Activated naive CD8-positive, alpha-beta T cell treated with anti-CD3 and anti-CD28 coated beads, Interleukin-2, amount 10 ng/mL, durations not matched to agents 7 days and 5 days (primary cell): ENCODE results near the gene PRKAR1B. TPM values are rescaled to one million over a fixed set of nuclear protein-coding genes. Genes with fewer than 3 reads are reported as not detected.
"Not testable (repeated sequence)": the region's sequence is repeated elsewhere in the genome, so short reads cannot be mapped to it uniquely, and the experiment has no call there.

ENCODE experiments used
- ATAC-seq: fragments of 150-1000 bp; cut with Tn5 transposase; one replicate; pipeline ENCODE4 v1.10.0; 2021; ENCODE audit warnings: low read depth, moderate library complexity
- POLR2A ChIA-PET: fragments of 350-600 bp; sonication (Branson Sonifier 250); formaldehyde crosslinking; loops from one replicate; lab custom pipeline; 2021; ENCODE audit warnings: antibody characterized with exemption; lab: Charles Lee
- DNase-seq: peaks from one replicate; pipeline ENCODE4 v3.0.0; 2021
- H3K27ac Mint-ChIP-seq: one replicate; pipeline ENCODE4 v1.8.0; 2022; ENCODE audit warnings: mild to moderate bottlenecking, mixed read lengths
- H3K27me3 Mint-ChIP-seq: one replicate; pipeline ENCODE4 v1.8.0; 2022; ENCODE audit warnings: mild to moderate bottlenecking, moderate library complexity, mixed read lengths
- H3K36me3 Mint-ChIP-seq: one replicate; pipeline ENCODE4 v1.8.0; 2021; ENCODE audit warnings: mild to moderate bottlenecking, mixed read lengths
- H3K4me1 Mint-ChIP-seq: one replicate; pipeline ENCODE4 v1.8.0; 2021; ENCODE audit warnings: mixed read lengths
- H3K4me3 Mint-ChIP-seq: one replicate; pipeline ENCODE4 v1.8.0; 2022; ENCODE audit warnings: mild to moderate bottlenecking, moderate library complexity, mixed read lengths
- H3K9me3 Mint-ChIP-seq: one replicate; pipeline ENCODE4 v1.8.0; 2021; ENCODE audit warnings: mixed read lengths
- total RNA-seq, 2 experiments: library from RNA; stranded (reverse); gene quantifications; one replicate each; pipeline ENCODE4 v1.2.3, GENCODE V29; 2021

The PRKAR1B gene
- total RNA-seq, 2 experiments from 2014 or later, result 26.5 to 28.2 TPM

GRCh38 chr7:753190-753589 is 26.1 kb upstream of the PRKAR1B start:
- no peaks in the 10 kb centered on the region for H3K4me1 Mint-ChIP-seq

DNA sequence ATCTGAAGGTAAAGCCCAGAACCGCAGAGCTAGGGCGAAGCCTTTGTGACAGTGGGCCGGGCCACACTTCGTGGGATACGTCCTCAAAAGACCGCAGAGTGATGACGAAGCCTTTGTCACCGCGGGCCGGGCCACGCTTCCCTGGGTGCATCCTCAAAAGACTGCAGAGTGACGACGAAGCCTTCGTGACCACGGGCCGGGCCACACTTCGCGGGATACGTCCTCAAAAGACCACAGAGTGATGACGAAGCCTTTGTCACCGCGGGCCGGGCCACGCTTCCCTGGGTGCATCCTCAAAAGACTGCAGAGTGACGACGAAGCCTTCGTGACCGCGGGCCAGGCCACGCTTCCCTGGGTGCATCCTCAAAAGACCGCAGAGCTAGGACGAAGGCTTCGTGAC is 25.2 kb upstream of the PRKAR1B start:
- H3K4me1 Mint-ChIP-seq, H3K27ac Mint-ChIP-seq, H3K4me3 Mint-ChIP-seq, POLR2A ChIA-PET, H3K27me3 Mint-ChIP-seq, ATAC-seq, H3K9me3 Mint-ChIP-seq: not testable (repeated sequence)
- DNase-seq, result peak; percentile 17
- H3K36me3 Mint-ChIP-seq, result peaks cover 14% of the 10 kb centered on the region

More at GRCh38 chr7:753190-753589, 26.1 kb upstream of the PRKAR1B start:
- H3K9me3 Mint-ChIP-seq, result no peaks in the 10 kb centered on the region
- peak; percentile 15 for DNase-seq
- POLR2A ChIA-PET, result no interaction called here
- H3K27me3 Mint-ChIP-seq, result no peaks in the 10 kb centered on the region
- H3K36me3 Mint-ChIP-seq, result peaks cover 14% of the 10 kb centered on the region
- no peak overlapping the region for H3K27ac Mint-ChIP-seq
- no peak overlapping the region for H3K4me3 Mint-ChIP-seq
- no peak for ATAC-seq

- H3K27me3 Mint-ChIP-seq, result no peaks in the 10 kb centered on the region
- no peak overlapping the region for H3K27ac Mint-ChIP-seq
- no peak overlapping the region for H3K4me3 Mint-ChIP-seq
- POLR2A ChIA-PET, result no interaction called here
- no peaks in the 10 kb centered on the region for H3K4me1 Mint-ChIP-seq
- ATAC-seq (no peak), DNase-seq (peak; percentile 4)
- H3K36me3 Mint-ChIP-seq, result peaks cover 16% of the 10 kb centered on the region
- no peaks in the 10 kb centered on the region for H3K9me3 Mint-ChIP-seq
These were observed 24.7 kb upstream of the PRKAR1B start for GRCh38 chr7:751826-752225.

DNA sequence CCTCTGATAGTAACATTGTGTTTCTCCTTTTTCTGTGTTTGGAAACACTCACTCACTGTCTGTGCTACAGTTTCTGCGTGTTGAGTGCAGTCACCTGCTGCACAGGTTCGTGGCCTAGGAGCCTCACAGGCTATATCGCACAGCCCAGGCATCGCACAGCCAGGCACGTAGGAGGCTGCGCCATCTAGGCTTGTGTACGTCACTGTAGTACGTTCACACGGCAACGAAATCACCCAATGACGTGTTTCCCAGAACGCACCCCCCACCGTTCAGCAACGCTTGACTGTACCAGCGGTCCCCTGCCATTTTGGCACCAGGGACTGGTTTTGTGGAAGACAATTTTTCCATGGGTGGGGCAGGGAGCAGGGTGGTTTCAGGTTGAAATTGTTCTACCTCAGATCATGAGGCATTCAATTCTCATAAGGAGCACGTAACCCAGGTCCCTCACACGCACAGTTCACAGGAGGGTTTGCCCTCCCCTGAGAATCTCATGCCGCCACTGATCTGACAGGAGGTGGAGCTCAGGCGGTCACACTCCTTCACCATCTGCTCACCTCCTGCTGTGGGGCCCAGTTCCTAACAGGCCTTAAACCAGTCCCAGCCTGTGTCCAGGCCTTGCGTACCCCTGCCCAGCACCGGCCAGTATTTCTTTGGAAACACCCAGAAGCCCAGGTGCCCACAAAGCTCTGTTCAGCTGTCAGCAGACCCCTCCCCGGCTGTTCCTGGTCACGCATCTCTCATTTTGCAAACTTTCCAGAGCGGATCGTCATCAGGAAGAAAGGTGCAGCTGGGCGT is 23.2 kb upstream of the PRKAR1B start:
- no peak for ATAC-seq

GRCh38 chr7:749140-749551 is 22.1 kb upstream of the PRKAR1B start:
- Mint-ChIP-seq H3K4me1 (no peaks in the 10 kb centered on the region), H3K9me3 (no peaks in the 10 kb centered on the region), H3K27me3 (no peaks in the 10 kb centered on the region), H3K4me3 (no peak overlapping the region), H3K36me3 (peaks cover 34% of the 10 kb centered on the region), H3K27ac (no peak overlapping the region)
- no peak for DNase-seq
- no peak for ATAC-seq
- POLR2A ChIA-PET, result no interaction called here

More for the DNA sequence above, 23.2 kb upstream of the PRKAR1B start:
- no peaks in the 10 kb centered on the region for H3K4me1 Mint-ChIP-seq
- DNase-seq, result peak; percentile 9
- H3K9me3 Mint-ChIP-seq, result no peaks in the 10 kb centered on the region
- H3K27ac Mint-ChIP-seq, result no peak overlapping the region
- POLR2A ChIA-PET, result no interaction called here
- H3K4me3 Mint-ChIP-seq, result no peak overlapping the region
- H3K36me3 Mint-ChIP-seq, result peaks cover 24% of the 10 kb centered on the region
- no peaks in the 10 kb centered on the region for H3K27me3 Mint-ChIP-seq

- POLR2A ChIA-PET, result no interaction called here
- DNase-seq (peak; percentile 15), ATAC-seq (no peak)
These were observed 21.4 kb upstream of the PRKAR1B start for GRCh38 chr7:748446-748845.

DNA sequence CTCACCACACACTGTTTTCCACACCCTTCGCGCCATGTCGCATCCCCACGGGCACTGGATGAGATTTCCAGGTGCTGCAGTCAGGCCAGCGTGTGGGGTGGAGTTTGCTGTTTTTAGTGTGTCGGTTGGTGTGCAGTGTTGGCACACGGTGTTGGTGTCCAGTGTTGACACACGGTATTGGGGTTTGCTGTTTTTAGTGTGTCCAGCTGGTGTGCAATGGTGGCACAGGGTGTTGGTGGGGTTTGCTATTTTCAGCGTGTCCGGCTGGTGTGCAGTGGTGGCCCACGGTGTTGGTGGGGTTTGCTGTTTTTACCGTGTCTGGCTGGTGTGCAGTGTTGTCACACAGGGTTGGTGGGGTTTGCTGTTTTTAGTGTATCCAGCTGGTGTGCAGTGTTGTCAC is 20.1 kb upstream of the PRKAR1B start:
- DNase-seq, result peak; percentile 10
- Mint-ChIP-seq H3K4me1 (no peaks in the 10 kb centered on the region), H3K27ac (no peak overlapping the region), H3K9me3 (no peaks in the 10 kb centered on the region), H3K27me3 (no peaks in the 10 kb centered on the region), H3K36me3 (peaks cover 32% of the 10 kb centered on the region), H3K4me3 (no peak overlapping the region)
- ATAC-seq, result no peak
- POLR2A ChIA-PET, result no interaction called here

More at GRCh38 chr7:748446-748845, 21.4 kb upstream of the PRKAR1B start:
- Mint-ChIP-seq H3K27me3 (no peaks in the 10 kb centered on the region), H3K36me3 (peaks cover 35% of the 10 kb centered on the region), H3K4me1 (no peaks in the 10 kb centered on the region), H3K27ac (no peak overlapping the region), H3K9me3 (no peaks in the 10 kb centered on the region), H3K4me3 (no peak overlapping the region)

- no peaks in the 10 kb centered on the region for H3K9me3 Mint-ChIP-seq
- DNase-seq (peak; percentile 5), ATAC-seq (no peak)
- POLR2A ChIA-PET, result no interaction called here
- H3K4me3 Mint-ChIP-seq, result no peak overlapping the region
- no peaks in the 10 kb centered on the region for H3K4me1 Mint-ChIP-seq
- H3K27me3 Mint-ChIP-seq, result no peaks in the 10 kb centered on the region
- no peak overlapping the region for H3K27ac Mint-ChIP-seq
- peaks cover 29% of the 10 kb centered on the region for H3K36me3 Mint-ChIP-seq
These were observed 19.3 kb upstream of the PRKAR1B start for GRCh38 chr7:746155-747061.

DNA sequence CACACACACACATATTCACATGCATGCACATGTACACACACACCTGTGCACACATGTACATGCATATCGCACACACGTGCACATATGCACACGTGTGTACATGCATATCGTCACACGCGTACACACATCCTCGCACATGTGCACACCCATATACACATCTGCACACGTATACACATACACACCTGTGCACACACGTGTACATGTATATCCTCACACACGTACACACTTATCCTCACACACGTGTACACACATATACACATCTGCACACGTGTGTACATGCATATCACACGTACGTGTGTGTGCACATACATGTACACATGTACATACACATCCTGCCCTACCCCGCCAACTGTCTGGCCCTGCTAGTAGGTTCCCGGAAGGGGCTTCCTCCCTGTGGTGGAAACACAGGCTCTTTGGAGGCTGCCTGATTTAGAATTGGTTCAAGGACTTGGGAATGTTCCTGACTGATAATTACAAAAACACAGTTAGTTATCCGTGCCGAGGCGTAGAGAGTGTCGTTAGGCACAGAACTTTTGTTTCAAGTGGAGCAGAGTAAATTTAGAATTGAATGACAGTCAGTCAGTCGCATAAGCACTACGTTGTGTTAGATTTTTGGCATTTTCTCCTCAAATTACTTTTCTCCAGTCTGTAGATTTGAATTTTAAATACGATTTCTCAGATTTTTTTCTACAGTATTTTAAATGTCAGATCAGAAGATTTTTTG is 18.5 kb upstream of the PRKAR1B start:
- H3K36me3 Mint-ChIP-seq, result peaks cover 28% of the 10 kb centered on the region
- DNase-seq (peak; percentile 10), ATAC-seq (no peak)
- no peaks in the 10 kb centered on the region for H3K9me3 Mint-ChIP-seq
- no peaks in the 10 kb centered on the region for H3K4me1 Mint-ChIP-seq
- no peak overlapping the region for H3K27ac Mint-ChIP-seq
- no peaks in the 10 kb centered on the region for H3K27me3 Mint-ChIP-seq
- no peak overlapping the region for H3K4me3 Mint-ChIP-seq
- POLR2A ChIA-PET, result no interaction called here

DNA sequence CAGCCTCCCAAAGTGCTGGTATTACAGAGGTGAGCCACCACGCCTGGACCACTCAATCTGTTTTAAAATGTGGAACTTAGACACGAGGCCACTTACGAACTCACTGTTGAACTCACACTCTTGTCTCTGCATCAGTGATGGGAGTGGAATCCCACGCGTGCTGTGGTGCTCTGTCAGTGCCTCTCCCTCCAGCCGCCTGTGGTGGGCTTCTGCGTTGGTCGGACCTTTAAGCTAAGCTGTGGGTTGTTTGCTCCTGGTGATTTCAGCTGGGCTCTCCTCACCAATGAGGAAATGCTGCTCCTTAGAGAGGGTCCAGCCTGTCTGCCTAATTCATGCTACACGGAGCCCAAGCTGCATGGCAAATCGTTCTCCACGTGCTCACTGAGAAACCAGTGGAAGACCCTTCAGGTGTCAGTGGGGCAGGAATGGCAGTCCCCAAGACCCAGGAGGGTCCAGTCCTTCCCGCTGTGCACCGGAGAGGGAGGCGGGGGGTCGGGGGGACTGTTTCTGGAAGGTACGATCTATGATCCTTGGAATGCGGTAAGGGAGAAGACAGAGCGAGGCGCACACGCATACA is 17.9 kb upstream of the PRKAR1B start:
- Mint-ChIP-seq H3K27me3 (no peaks in the 10 kb centered on the region), H3K4me1 (no peaks in the 10 kb centered on the region), H3K9me3 (no peaks in the 10 kb centered on the region), H3K4me3 (no peak overlapping the region), H3K36me3 (peaks cover 28% of the 10 kb centered on the region), H3K27ac (no peak overlapping the region)
- DNase-seq (peak; percentile 10), ATAC-seq (no peak)
- POLR2A ChIA-PET, result no interaction called here

GRCh38 chr7:744128-744520 is 17.0 kb upstream of the PRKAR1B start:
- H3K4me1 Mint-ChIP-seq, POLR2A ChIA-PET, ATAC-seq, DNase-seq, H3K4me3 Mint-ChIP-seq, H3K9me3 Mint-ChIP-seq, H3K27me3 Mint-ChIP-seq, H3K27ac Mint-ChIP-seq: not testable (repeated sequence)
- H3K36me3 Mint-ChIP-seq, result peaks cover 28% of the 10 kb centered on the region

DNA sequence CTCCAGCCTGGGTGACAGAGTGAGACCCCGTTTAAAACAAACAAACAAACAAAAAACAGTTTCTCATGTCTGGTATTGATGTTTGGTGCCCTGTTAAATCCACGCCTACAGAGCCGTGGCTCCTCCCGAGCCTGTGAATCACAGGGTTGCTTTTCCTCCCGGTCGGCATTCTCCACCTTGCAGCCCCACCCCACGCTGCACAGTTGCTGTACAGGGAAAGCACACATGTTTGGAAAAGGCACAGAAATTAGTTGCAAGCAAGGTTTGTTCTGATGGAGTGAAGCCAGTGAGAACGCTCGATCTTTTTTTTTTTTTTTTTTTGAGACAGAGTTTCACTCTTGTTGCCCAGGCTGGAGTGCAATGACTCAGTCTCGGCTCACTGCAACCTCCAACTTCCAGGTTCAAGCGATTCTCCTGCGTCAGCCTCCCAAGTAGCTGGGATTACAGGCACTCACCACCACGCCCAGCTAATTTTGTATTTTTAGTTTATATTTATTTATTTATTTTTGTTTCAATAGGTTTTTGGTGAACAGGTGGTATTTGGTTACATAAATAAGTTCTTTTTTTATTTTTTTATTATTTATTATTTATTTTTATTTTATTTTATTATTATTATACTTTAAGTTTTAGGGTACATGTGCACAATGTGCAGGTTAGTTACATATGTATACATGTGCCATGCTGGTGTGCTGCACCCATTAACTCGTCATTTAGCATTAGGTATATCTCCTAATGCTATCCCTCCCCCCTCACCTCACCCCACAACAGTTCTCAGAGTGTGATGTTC is 16.5 kb upstream of the PRKAR1B start:
- H3K9me3 Mint-ChIP-seq, POLR2A ChIA-PET, H3K27ac Mint-ChIP-seq, H3K27me3 Mint-ChIP-seq, H3K4me1 Mint-ChIP-seq, ATAC-seq, H3K4me3 Mint-ChIP-seq: not testable (repeated sequence)
- H3K36me3 Mint-ChIP-seq, result peaks cover 28% of the 10 kb centered on the region
- peak; percentile 4 for DNase-seq
